OCI-LY1 (cell line): ENCODE measurements around the gene TOMM7.

Experiments used
- H2AFZ ChIP-seq: fragments of 200-600 bp; sonication (generic), shearing (Covaris generic); 2 replicates; pipeline ENCODE4 v1.6.0; 2014; ENCODE audit warnings: antibody characterized with exemption, mild to moderate bottlenecking, low read length
- H3F3A ChIP-seq: fragments of 200-600 bp; sonication (generic), shearing (Covaris generic); 2 replicates; pipeline ENCODE4 v1.6.0; 2014; ENCODE audit warnings: mild to moderate bottlenecking, antibody characterized with exemption, low read length, moderate library complexity; ENCODE audit not compliant: insufficient read depth
- H3K27ac ChIP-seq: fragments of 200-600 bp; sonication (generic); 2 replicates; pipeline ENCODE4 v1.5.1; 2014; ENCODE audit warnings: low read length, mixed run types, mild to moderate bottlenecking, low read depth; ENCODE audit not compliant: poor library complexity, severe bottlenecking
- H3K27me3 ChIP-seq: fragments of 200-600 bp; sonication (generic); 2 replicates; pipeline ENCODE4 v1.6.0; 2014; ENCODE audit warnings: antibody characterized with exemption, mild to moderate bottlenecking, low read length, moderate library complexity; ENCODE audit not compliant: insufficient read depth
- H3K36me3 ChIP-seq: fragments of 200-600 bp; sonication (generic); 2 replicates; pipeline ENCODE4 v1.6.1; 2014; ENCODE audit warnings: mild to moderate bottlenecking, antibody characterized with exemption, low read length, moderate library complexity, mixed read lengths; ENCODE audit not compliant: insufficient read depth
- H3K4me1 ChIP-seq: fragments of 200-600 bp; sonication (generic); 2 replicates; pipeline ENCODE4 v1.5.1; 2014; ENCODE audit warnings: mild to moderate bottlenecking, low read length, moderate library complexity; ENCODE audit not compliant: insufficient read depth, severe bottlenecking
- H3K4me2 ChIP-seq: fragments of 200-600 bp; sonication (generic), shearing (Covaris generic); 2 replicates; pipeline ENCODE4 v1.6.1; 2014; ENCODE audit warnings: low read length
- H3K4me3 ChIP-seq: fragments of 200-600 bp; sonication (generic); 2 replicates; pipeline ENCODE4 v1.5.1; 2014; ENCODE audit warnings: low read length, low read depth, mild to moderate bottlenecking, mixed read lengths; ENCODE audit not compliant: poor library complexity, severe bottlenecking
- H3K79me2 ChIP-seq: fragments of 200-600 bp; shearing (Covaris generic); 2 replicates; pipeline ENCODE4 v1.6.1; 2016; ENCODE audit warnings: mixed run types, low read length, mixed read lengths; ENCODE audit not compliant: insufficient read depth
- H3K9ac ChIP-seq: fragments of 200-600 bp; sonication (generic), shearing (Covaris generic); 2 replicates; pipeline ENCODE4 v1.6.1; 2014; ENCODE audit warnings: mild to moderate bottlenecking, low read length, mixed read lengths
- H3K9me2 ChIP-seq: fragments of 200-600 bp; sonication (generic), shearing (Covaris generic); 2 replicates; pipeline ENCODE4 v1.6.1; 2014; ENCODE audit warnings: low read depth, mild to moderate bottlenecking, low read length, mixed read lengths
- H3K9me3 ChIP-seq: fragments of 200-600 bp; shearing (Covaris generic); 2 replicates; pipeline ENCODE4 v1.6.1; 2014; ENCODE audit warnings: low read length, mixed read lengths
- H4K20me1 ChIP-seq: fragments of 200-600 bp; sonication (generic), shearing (Covaris generic); 2 replicates; pipeline ENCODE4 v1.6.0; 2016; ENCODE audit warnings: mild to moderate bottlenecking, low read length; ENCODE audit not compliant: insufficient read depth
- EZH2 ChIP-seq: fragments of 200-600 bp; sonication (generic), shearing (Covaris generic); IDR thresholded peaks from 2 replicates; pipeline ENCODE4 v1.8.0; 2017; ENCODE audit warnings: borderline replicate concordance, mixed run types, mild to moderate bottlenecking, antibody characterized with exemption, low read length, moderate library complexity, mixed read lengths
- TF ChIP-seq, protein P1 (sequence below): fragments of 200-600 bp; sonication (generic), shearing (Covaris generic); IDR thresholded peaks from 2 replicates; pipeline ENCODE4 v1.5.1; 2017; ENCODE audit warnings: mild to moderate bottlenecking, antibody characterized with exemption, low read length, moderate library complexity, mixed read lengths

Gene TOMM7

DNA sequence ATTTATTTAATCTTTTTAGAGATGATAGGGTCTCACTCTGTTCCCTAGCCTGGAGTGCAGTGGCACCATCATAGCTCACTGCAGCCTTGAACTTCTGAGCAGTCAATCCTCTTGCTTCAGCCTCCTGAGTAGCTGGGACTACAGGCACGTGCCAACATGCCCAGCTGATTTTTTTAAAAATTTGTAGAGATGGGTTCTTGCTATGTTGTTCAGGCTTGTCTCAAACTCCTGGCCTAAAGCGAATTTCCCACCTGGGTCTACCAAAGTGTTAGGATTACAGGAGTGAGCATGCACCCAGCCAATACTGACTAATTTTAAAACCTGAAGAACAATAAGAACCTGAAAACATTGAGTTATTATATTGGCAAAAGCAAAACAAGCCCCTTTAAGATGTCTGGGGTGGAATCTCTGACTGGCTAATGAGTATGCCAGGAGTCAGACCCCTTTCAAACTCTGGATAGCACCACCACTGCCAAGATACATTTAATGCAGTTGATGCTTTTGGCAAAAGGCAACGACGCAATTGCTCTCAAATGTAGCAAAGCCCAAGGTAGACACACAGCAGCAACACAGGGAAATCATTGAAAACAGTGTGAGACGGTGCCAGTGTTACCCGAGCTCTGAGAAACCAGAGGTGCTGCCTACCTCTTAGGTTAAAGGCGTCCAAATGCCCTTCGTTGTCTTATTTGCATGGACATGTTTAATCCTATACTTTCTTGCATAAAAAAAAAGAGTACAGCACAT, 40.7 kb upstream of the TOMM7 start:
- Histone ChIP-seq H3K27me3 (no peaks in the 10 kb centered on the region), H3K36me3 (peaks cover 47% of the 10 kb centered on the region), H3K9ac (no peak overlapping the region), H3K79me2 (no peaks in the 10 kb centered on the region), H2AFZ (no peak overlapping the region), H3K4me2 (no peak overlapping the region), H3K27ac (no peak overlapping the region), H3K9me2 (no peaks in the 10 kb centered on the region), H3K9me3 (no peaks in the 10 kb centered on the region), H3F3A (peaks cover 19% of the 10 kb centered on the region; the same call in 1 of the 2 replicates), H3K4me1 (no peaks in the 10 kb centered on the region), H4K20me1 (no peaks in the 10 kb centered on the region), H3K4me3 (no peak overlapping the region)
- TF ChIP-seq, protein P1, sequence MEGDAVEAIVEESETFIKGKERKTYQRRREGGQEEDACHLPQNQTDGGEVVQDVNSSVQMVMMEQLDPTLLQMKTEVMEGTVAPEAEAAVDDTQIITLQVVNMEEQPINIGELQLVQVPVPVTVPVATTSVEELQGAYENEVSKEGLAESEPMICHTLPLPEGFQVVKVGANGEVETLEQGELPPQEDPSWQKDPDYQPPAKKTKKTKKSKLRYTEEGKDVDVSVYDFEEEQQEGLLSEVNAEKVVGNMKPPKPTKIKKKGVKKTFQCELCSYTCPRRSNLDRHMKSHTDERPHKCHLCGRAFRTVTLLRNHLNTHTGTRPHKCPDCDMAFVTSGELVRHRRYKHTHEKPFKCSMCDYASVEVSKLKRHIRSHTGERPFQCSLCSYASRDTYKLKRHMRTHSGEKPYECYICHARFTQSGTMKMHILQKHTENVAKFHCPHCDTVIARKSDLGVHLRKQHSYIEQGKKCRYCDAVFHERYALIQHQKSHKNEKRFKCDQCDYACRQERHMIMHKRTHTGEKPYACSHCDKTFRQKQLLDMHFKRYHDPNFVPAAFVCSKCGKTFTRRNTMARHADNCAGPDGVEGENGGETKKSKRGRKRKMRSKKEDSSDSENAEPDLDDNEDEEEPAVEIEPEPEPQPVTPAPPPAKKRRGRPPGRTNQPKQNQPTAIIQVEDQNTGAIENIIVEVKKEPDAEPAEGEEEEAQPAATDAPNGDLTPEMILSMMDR = no peak
- TF ChIP-seq EZH2 = no peak

DNA sequence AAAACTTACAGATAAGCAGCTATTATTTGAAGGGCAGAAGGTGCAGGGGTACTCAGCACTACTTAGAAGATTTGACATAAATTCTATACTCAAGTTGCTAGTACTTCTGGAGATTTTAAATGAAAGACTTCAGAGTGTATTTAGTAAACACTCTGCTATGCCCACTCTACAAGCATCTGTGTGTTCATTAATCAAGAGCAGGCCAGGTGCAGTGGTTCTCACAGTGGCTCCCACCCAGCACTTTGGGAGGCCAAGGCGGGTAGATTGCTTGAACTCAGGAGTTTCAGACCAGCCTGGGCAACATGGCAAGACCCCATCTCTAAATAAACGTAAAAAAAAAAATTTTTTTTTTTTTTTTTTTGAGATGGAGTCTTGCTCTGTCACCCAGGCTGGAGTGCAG, 38.9 kb upstream of the TOMM7 start:
- H3K27ac ChIP-seq = no peak overlapping the region
- H3K9me2 ChIP-seq = no peaks in the 10 kb centered on the region
- no peak overlapping the region for H3K4me2 ChIP-seq
- H3K9me3 ChIP-seq = no peaks in the 10 kb centered on the region
- H4K20me1 ChIP-seq = no peaks in the 10 kb centered on the region
- no peak overlapping the region for H3K4me3 ChIP-seq
- H3K79me2 ChIP-seq = no peaks in the 10 kb centered on the region
- no peak overlapping the region for H2AFZ ChIP-seq
- peaks cover 5% of the 10 kb centered on the region for H3K4me1 ChIP-seq
- no peak overlapping the region for H3K9ac ChIP-seq
- peaks cover 17% of the 10 kb centered on the region; the same call in 1 of the 2 replicates for H3F3A ChIP-seq
- H3K27me3 ChIP-seq = no peaks in the 10 kb centered on the region
- no peak for TF ChIP-seq EZH2
- TF ChIP-seq, protein P1 = no peak
- H3K36me3 ChIP-seq = peaks cover 59% of the 10 kb centered on the region

DNA sequence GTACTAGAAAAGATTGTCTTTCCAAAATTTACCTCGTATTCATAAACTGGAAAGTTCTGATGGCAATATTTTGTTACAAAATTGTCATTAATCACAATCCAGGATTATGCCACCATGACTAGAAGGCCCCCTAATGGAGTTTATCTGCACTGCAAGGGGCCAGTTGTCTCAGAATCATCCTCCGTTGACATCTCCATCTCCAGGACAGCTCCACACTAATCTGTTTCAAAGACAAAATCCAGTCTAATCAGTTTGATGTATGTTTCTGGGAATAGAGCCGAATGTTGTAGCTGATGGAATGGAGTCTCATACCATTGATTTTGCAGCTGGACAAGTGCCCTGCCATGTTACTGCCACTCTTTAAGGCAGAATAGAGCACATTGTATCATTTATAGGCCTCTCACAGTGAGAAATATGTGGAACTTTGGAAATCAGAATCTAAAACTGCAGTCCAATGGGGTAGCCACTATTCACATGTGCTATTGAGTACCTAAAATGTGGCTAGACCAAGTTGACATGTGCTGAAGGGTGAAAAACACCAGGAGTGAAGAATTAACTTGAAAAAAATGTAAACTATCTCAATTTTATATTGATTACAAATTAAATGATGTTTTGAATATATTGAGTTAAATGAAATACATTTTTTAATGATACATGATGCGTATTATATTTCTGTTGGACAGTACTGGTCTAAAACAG, 38.3 kb upstream of the TOMM7 start:
- Histone ChIP-seq H3K4me2 (no peak overlapping the region), H3K9me2 (no peaks in the 10 kb centered on the region), H2AFZ (no peak overlapping the region), H3K27ac (no peak overlapping the region), H3K36me3 (peaks cover 65% of the 10 kb centered on the region), H4K20me1 (no peaks in the 10 kb centered on the region), H3K27me3 (no peaks in the 10 kb centered on the region), H3K79me2 (0 out of 2 replicates have a peak, but pooled peaks cover 3% of the 10 kb centered on the region), H3K9ac (no peak overlapping the region), H3K4me1 (peaks cover 11% of the 10 kb centered on the region), H3K9me3 (no peaks in the 10 kb centered on the region), H3K4me3 (no peak overlapping the region), H3F3A (peaks cover 17% of the 10 kb centered on the region; the same call in 1 of the 2 replicates)
- TF ChIP-seq, protein P1 = peak; percentile 89
- no peak for TF ChIP-seq EZH2
